ENCODE results near the gene PPP1R13L. TPM values are rescaled to one million over a fixed set of nuclear protein-coding genes. Genes with fewer than 3 reads are reported as not detected.

The PPP1R13L gene, protein sequence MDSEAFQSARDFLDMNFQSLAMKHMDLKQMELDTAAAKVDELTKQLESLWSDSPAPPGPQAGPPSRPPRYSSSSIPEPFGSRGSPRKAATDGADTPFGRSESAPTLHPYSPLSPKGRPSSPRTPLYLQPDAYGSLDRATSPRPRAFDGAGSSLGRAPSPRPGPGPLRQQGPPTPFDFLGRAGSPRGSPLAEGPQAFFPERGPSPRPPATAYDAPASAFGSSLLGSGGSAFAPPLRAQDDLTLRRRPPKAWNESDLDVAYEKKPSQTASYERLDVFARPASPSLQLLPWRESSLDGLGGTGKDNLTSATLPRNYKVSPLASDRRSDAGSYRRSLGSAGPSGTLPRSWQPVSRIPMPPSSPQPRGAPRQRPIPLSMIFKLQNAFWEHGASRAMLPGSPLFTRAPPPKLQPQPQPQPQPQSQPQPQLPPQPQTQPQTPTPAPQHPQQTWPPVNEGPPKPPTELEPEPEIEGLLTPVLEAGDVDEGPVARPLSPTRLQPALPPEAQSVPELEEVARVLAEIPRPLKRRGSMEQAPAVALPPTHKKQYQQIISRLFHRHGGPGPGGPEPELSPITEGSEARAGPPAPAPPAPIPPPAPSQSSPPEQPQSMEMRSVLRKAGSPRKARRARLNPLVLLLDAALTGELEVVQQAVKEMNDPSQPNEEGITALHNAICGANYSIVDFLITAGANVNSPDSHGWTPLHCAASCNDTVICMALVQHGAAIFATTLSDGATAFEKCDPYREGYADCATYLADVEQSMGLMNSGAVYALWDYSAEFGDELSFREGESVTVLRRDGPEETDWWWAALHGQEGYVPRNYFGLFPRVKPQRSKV
- total RNA-seq, result 8.0 and 12.3 TPM in 2 replicates

DNA sequence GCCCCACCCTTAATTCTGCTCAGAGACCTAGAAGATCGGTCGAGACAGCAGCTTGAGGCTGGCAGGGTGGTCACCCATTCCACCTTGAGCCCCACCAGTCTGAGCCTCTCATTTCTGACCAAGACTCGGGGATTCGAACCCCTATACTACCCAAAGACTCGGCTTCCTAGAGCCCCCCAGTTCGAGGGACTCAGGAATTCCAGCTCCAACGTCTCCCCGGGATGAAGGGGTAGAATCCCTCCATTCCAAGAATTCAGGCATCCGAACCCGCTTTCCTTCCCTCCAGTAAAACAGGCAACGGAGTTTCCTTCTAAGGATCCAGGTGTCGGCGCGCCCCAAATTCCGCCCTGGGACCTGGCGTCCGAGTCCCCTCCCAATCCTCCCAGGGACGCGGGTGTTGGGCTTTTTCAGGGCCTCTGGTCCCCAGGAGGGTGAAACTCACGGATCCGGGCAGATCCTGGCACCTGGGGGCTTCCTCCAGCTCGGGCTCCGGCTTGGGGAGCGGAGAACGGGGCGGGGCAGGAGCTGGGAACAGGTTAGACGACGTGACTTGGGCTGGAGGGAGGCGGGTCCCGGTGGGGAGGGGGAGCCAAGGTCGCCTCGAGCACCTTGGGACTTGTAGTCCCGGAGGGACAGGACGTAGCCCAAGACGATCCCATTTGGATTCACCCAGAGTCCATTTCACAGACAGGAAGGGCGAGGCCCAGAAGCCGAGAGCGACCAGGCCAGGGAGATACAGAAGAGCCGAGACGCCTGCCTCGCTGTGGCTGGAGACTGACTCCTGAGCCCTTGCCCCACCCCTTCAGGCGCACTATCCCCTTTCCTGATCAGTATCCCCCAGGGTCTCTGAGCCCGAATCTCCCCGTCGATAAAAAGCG lies at the start of gene PPP1R13L:
Gene PPP1R13L (minus strand): TSS at position 513 of the 878 bp plus-strand sequence. CDS start 6,751 bp downstream, outside the sequence.

DNA sequence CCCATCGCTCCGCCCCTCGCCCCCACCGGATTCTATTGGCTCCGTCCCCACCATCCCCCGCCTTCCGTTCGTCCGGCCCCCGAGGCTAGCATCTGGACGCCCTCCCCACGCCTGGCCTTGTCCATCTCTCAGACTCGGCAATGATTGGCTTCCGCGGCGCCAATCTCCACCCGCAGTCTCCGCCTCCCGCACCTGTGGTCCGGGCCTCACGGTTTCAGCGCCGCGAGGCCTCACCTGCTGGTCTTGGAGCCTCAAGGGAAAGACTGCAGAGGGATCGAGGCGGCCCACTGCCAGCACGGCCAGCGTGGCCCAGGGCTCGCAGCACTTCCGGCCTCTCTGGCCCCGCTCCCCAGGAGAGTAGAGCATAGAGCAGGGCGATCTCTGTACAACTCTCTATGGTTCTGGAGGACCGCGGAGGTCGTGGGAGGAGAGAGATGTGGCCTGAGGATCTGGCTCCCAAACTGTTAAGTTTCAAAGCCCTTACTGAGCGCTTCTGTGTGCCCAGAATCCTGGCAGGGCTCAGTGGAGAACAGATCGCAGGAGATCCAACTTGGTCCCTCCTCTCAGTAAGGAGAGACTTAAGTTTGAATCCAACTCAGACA lies 18.8 kb upstream of the PPP1R13L start, which contains the start of gene ERCC1:
Gene ERCC1 (minus strand): TSS at position 329 of the 602 bp plus-strand sequence. CDS start 543 bp downstream, outside the sequence.

DNA sequence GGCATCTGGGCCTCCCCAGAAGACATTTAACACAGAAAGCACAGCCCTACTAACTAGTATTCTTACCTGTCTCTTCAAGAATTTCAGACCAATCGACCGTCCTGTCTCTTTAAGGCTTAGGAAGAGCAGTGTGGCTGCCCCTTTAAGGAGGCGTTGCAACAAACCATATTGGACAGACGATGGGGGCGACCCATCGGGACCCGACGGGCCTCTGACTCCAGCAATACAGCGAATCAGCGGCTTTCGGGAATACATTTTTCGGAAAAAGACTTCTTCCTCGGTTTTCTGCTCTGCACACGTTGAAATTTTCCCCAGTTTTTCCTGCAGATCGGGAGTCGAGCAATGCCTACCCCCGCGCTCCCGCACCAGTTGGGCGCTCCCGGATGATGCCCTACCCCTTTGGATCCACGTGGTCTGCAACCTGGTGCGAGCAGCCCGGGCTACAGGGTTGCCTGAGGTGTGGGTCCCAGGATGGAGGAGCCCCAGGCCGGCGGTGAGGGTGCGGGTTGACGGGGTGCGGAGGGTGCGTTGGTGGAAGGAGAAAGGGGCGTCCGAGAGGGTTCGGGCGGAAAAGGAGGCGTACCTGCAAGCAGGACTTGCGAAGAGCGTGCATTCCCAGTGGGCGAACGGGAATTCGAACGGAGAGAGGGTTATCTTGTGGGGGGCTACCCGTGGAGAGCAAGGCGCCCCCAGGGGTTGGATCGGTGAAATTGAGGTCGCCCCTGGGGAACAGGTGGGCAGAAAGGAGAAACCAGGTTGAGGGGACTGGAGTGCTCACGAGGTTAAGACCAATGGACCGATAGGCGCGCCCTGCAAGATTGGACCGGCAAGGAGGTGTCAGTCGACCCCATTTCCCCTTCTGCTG lies 1.6 kb upstream of the PPP1R13L start, which contains the start of gene POLR1G:
Gene POLR1G (plus strand): TSS at position 419 of the 865 bp plus-strand sequence. CDS start 53 bp downstream, at position 472.

DNA sequence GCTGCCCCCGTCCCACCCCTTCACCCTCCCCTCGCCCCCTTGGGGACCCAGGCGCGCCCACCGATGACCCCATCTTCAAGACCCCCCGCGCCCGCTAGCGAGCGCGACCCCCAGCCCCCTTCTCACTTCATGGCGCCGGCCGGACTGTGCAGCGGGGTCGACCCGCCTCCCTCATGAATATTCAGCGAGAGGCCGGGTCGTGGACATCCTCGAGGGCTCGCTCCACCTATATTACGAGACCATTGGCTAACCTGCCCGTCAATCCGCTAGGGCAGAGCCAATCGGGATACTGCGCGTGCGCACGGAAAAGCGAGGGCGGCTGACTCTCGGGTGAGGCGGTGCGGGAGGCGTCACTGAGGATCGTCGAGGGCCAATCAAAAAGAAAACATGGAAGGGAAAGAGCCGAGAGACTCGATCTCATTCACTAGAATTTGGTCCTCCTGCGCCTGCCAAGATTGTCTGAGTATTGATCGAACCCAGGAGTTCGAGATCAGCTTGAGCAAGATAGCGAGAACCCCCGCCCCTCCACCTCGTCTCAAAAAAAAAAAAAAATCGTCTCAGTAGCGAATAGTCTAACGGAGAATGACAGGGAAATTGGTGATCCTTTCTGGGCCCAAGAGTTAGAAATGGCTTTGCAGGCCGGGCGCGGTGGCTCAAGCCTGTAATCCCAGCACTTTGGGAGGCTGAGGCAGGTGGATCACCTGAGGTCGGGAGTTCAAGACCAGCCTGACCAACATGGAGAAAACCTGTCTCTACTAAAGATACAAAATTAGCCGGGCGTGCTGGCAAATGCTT lies 34.3 kb downstream of the PPP1R13L start, which contains the start of gene ERCC2:
Gene ERCC2 (minus strand): TSS at position 164 of the 795 bp plus-strand sequence. CDS start 33 bp downstream, at position 131.

DNA sequence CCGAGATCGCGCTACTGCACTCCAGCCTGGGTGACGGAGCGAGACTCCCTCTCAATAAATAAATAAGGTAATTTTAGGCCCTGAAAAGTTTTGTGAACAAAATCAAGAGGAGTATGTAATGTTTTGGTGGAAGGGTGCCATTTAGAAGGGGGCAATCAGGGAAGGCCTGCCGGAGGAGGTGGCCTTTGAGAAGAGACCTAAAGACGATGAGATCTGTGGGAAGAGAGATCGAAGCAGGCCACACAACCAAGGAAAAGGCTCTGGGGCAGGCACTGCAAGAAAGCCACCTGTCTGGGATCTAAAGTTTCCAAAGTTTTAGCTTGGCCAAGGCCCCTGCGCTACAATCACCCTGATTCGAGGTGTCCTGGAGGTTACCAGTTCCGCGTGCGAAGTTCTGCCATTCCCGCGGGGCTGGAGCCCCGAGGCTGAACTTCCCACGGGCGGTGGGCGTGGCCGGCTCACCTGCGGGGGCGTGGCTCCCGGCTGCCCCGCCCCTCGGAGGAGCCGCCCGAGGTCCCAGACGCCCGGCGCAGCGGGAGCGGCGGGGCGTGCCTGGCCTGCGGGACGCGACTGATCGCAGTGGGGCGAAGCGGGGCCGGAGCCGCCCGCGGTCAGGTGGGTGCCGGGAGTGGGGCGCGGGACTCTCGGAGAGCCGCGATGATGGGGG lies 64.5 kb downstream of the PPP1R13L start, which contains the start of gene KLC3:
Gene KLC3 (plus strand): TSS at position 519 of the 667 bp plus-strand sequence. CDS start 4,792 bp downstream, outside the sequence.

Small RNAs within 50 kb of the gene (small RNA-seq; reads per million reads assigned to genes)
- not detected for gene MIR6088

Other genes starting within 250 kb of the PPP1R13L start
- under 0.01 TPM in 1 of 2 replicates, not detected in the other for gene NKPD1, start 244.1 kb downstream of the PPP1R13L start, total RNA-seq
- 7.7 and 8.4 TPM in 2 replicates for gene TRAPPC6A, start 226.8 kb downstream of the PPP1R13L start, total RNA-seq
- 6.1 and 7.6 TPM in 2 replicates for gene BLOC1S3, start 226.3 kb downstream of the PPP1R13L start, total RNA-seq
- gene EXOC3L2, start 159.7 kb downstream of the PPP1R13L start, total RNA-seq, result under 0.01 TPM in 1 of 2 replicates, not detected in the other
- 12.0 and 14.0 TPM in 2 replicates for gene MARK4, start 153.8 kb downstream of the PPP1R13L start, total RNA-seq
- 0.11 TPM in 1 of 2 replicates, not detected in the other for gene CKM, start 82.2 kb downstream of the PPP1R13L start, total RNA-seq
- 0.11 and 0.26 TPM in 2 replicates for gene KLC3, start 64.3 kb downstream of the PPP1R13L start, total RNA-seq
- 29.7 and 32.8 TPM in 2 replicates for gene ERCC2, start 34.5 kb downstream of the PPP1R13L start, total RNA-seq
- 4.2 and 4.6 TPM in 2 replicates for gene POLR1G, start 1.6 kb upstream of the PPP1R13L start, total RNA-seq
- 72.3 and 77.5 TPM in 2 replicates for gene ERCC1, start 18.8 kb upstream of the PPP1R13L start, total RNA-seq
- gene FOSB, start 62.9 kb upstream of the PPP1R13L start, total RNA-seq, result 0.39 and 26.6 TPM in 2 replicates
- gene RTN2, start 92.0 kb upstream of the PPP1R13L start, total RNA-seq, result 5.0 and 6.1 TPM in 2 replicates
- 0.43 and 0.52 TPM in 2 replicates for gene PPM1N, start 93.4 kb upstream of the PPP1R13L start, total RNA-seq
- gene VASP, start 102.4 kb upstream of the PPP1R13L start, total RNA-seq, result 44.5 and 48.2 TPM in 2 replicates
- 6.3 and 7.5 TPM in 2 replicates for gene OPA3, start 179.7 kb upstream of the PPP1R13L start, total RNA-seq
- gene GPR4, start 197.1 kb upstream of the PPP1R13L start, total RNA-seq, result under 0.01 TPM in 1 of 2 replicates, not detected in the other
- 12.7 and 19.8 TPM in 2 replicates for gene EML2, start 234.3 kb upstream of the PPP1R13L start, total RNA-seq